A549 (cell line): ENCODE results near the gene DHX34. TPM values are rescaled to one million over a fixed set of nuclear protein-coding genes. Genes with fewer than 3 reads are reported as not detected.

Source experiments
- ATAC-seq, 2 experiments: fragments of 200-7000 bp in 1 of 2; fragments of >200 bp in 1 of 2; cut with Nextera tagmentation in 1 of 2; cut with Tn5 transposase in 1 of 2; 3 replicates each; pipeline versions ENCODE4 v1.8.0 to v1.9.1; 2018 to 2020; ENCODE audit warnings: mild to moderate bottlenecking in 1 of 2, moderate library complexity in 1 of 2
- CTCF ChIA-PET: fragments of 300-600 bp; sonication (Branson Sonifier 250); formaldehyde crosslinking; extraction: SDS; loops from one replicate; lab custom pipeline; 2021; ENCODE audit warnings: antibody characterized with exemption, inconsistent platforms; lab: Yijun Ruan, JAX
- POLR2A ChIA-PET: fragments of 350-600 bp; formaldehyde crosslinking; extraction: SDS; loops from one replicate; lab custom pipeline; 2021; ENCODE audit warnings: antibody characterized with exemption, inconsistent platforms; lab: Yijun Ruan, JAX
- DNase-seq, 2 experiments: peaks; one replicate each; pipeline versions ENCODE4 v3.0.0 to v3.0.0-alpha.2; 2011 to 2016; ENCODE audit warnings: low read depth in 1 of 2, low spot score in 1 of 2
- FAIRE-seq: peaks from 2 replicates; lab custom pipeline; 2011; peaks lifted over from hg19 to GRCh38; lab: Jason Lieb, UNC
- H3K27ac ChIP-seq, 2 experiments: fragments of >200 bp; sonication (Bioruptor Twin); formaldehyde crosslinking; 3 replicates each; pipeline ENCODE4 v1.5.1; 2016 to 2017
- H3K4me1 ChIP-seq: fragments of >200 bp; sonication (Bioruptor Twin); formaldehyde crosslinking; 3 replicates; pipeline ENCODE4 v1.6.1; 2016
- H3K4me2 ChIP-seq: fragments of >200 bp; sonication (Bioruptor Twin); formaldehyde crosslinking; 3 replicates; pipeline ENCODE4 v1.6.1; 2016
- H3K4me3 ChIP-seq: fragments of >200 bp; sonication (Bioruptor Twin); formaldehyde crosslinking; 3 replicates; pipeline ENCODE4 v1.5.1; 2016
- H3K9me3 ChIP-seq: fragments of >200 bp; sonication (Bioruptor Twin); formaldehyde crosslinking; 3 replicates; pipeline ENCODE4 v1.6.1; 2016
- BCL3 ChIP-seq: fragments of >200 bp; sonication (Bioruptor Twin); formaldehyde crosslinking; IDR thresholded peaks from 3 replicates; pipeline ENCODE4 v1.6.1; 2016
- CBX8 ChIP-seq: fragments of 200-600 bp; sonication (generic); IDR thresholded peaks from 2 replicates; pipeline ENCODE4 v1.6.1; 2016
- CEBPB ChIP-seq, 2 experiments: fragments of >200 bp in 1 of 2; sonication (Bioruptor Twin) in 1 of 2; formaldehyde crosslinking in 1 of 2; IDR thresholded peaks; 2 replicates each; pipeline ENCODE4 v1.6.1; 2012 to 2016
- CHD4 ChIP-seq: fragments of 200-600 bp; sonication (generic); IDR thresholded peaks from 2 replicates; pipeline ENCODE4 v1.6.1; 2016; ENCODE audit warnings: antibody characterized with exemption, mild to moderate bottlenecking, borderline replicate concordance
- CTCF ChIP-seq: fragments of >200 bp; sonication (Bioruptor Twin); formaldehyde crosslinking; IDR thresholded peaks from 3 replicates; pipeline ENCODE4 v1.5.1; 2016
- FOSB ChIP-seq: fragments of 250-450 bp; sonication (Bioruptor Pico); IDR thresholded peaks from 2 replicates; pipeline ENCODE4 v1.5.0; 2020; ENCODE audit warnings: mild to moderate bottlenecking, moderate library complexity
- HDAC2 ChIP-seq: fragments of 200-600 bp; sonication (generic); IDR thresholded peaks from 2 replicates; pipeline ENCODE4 v1.6.1; 2016
- HMGXB4 ChIP-seq: fragments of 250-450 bp; sonication (Bioruptor Pico); IDR thresholded peaks from 2 replicates; pipeline ENCODE4 v1.5.0; 2021; ENCODE audit warnings: mild to moderate bottlenecking, moderate library complexity, borderline replicate concordance
- HOXB13 ChIP-seq: fragments of 250-450 bp; sonication (Bioruptor Pico); IDR thresholded peaks from 2 replicates; pipeline ENCODE4 v1.5.0; 2020; ENCODE audit warnings: low read depth, mild to moderate bottlenecking, moderate library complexity
- JUN ChIP-seq, 2 experiments: fragments of >200 bp; sonication (Bioruptor Twin); formaldehyde crosslinking; IDR thresholded peaks; 2 replicates in 1 of 2; 3 replicates in 1 of 2; pipeline ENCODE4 v1.6.1; 2016 to 2017
- JUNB ChIP-seq: fragments of >200 bp; sonication (Bioruptor Twin); formaldehyde crosslinking; IDR thresholded peaks from 2 replicates; pipeline ENCODE4 v1.6.1; 2016
- KDM5A ChIP-seq: fragments of 200-600 bp; sonication (generic); IDR thresholded peaks from 2 replicates; pipeline ENCODE4 v1.6.1; 2016; ENCODE audit warnings: antibody characterized with exemption, mild to moderate bottlenecking
- MAFK ChIP-seq: fragments of 450-650 bp; IDR thresholded peaks from 2 replicates; pipeline ENCODE4 v1.6.1; 2014; ENCODE audit not compliant: partially characterized antibody
- MAX ChIP-seq: IDR thresholded peaks from 2 replicates; pipeline ENCODE4 v1.6.1; 2012
- MAZ ChIP-seq: fragments of 150-350 bp; IDR thresholded peaks from 2 replicates; pipeline ENCODE4 v1.6.1; 2014; ENCODE audit warnings: antibody characterized with exemption, low read depth, low read length, borderline replicate concordance
- PHF8 ChIP-seq: fragments of 200-600 bp; sonication (generic); IDR thresholded peaks from 2 replicates; pipeline ENCODE4 v1.6.1; 2016; ENCODE audit warnings: low read depth, mild to moderate bottlenecking, antibody characterized with exemption, moderate library complexity, borderline replicate concordance
- POLR2AphosphoS2 ChIP-seq: conservative IDR thresholded peaks from 2 replicates; pipeline ENCODE4 v1.6.1; 2012; ENCODE audit warnings: low read length, improper control_type of control experiment, inconsistent platforms
- REST ChIP-seq: fragments of 200-600 bp; sonication (generic); IDR thresholded peaks from 2 replicates; pipeline ENCODE4 v1.6.1; 2016; ENCODE audit warnings: antibody characterized with exemption, mild to moderate bottlenecking, moderate library complexity
- TP53 ChIP-seq: fragments of 250-450 bp; sonication (Bioruptor Pico); IDR thresholded peaks from 2 replicates; pipeline ENCODE4 v1.5.0; 2021; ENCODE audit warnings: mild to moderate bottlenecking, moderate library complexity
- ZSCAN20 ChIP-seq: fragments of 250-450 bp; sonication (Bioruptor Pico); IDR thresholded peaks from 2 replicates; pipeline ENCODE4 v1.8.0; 2022; ENCODE audit warnings: mild to moderate bottlenecking, moderate library complexity
- WGBS: methylation state at CpG from one replicate; pipeline ENCODE4 v1.1.6; 2017; ENCODE audit errors: missing lambda C conversion rate; 5-methylcytosine and 5-hydroxymethylcytosine counted together
- polyA plus RNA-seq, 4 experiments: library from polyadenylated mRNA; depleted of rRNA in 3 of 4; stranded (reverse); fragments of >200 nt; fragmentation: RNase III in 1 of 4; extraction: RNeasy Plus Mini Kit Qiagen cat#74134 plus additional on column Dnase treatment in 1 of 4; gene quantifications; 2 replicates in 3 of 4; 3 replicates in 1 of 4; pipeline ENCODE4 v1.2.3, GENCODE V29; 2011 to 2017

Gene DHX34
- polyA plus RNA-seq, 2 of the 4 experiments (the other 2 are of a cell fraction) = 12.4 to 24.5 TPM

- CTCF ChIA-PET = interaction anchor here (0.6 to 4.7 kb wide), 7 partner anchors 11 to 326 kb away, joined by 3 to 54 read pairs (median 4); partner anchors contain the start of gene DHX34
- FAIRE-seq (no peak), ATAC-seq (peak in 1 of 2 experiments; percentile 9; a peak in 2 of 6 replicates), DNase-seq (no peak)
- Histone ChIP-seq H3K4me1 (peaks cover 45% of the 10 kb centered on the region), H3K27ac (no peak overlapping the region), H3K4me2 (peak overlapping the region; percentile 98), H3K9me3 (no peaks in the 10 kb centered on the region), H3K4me3 (no peak overlapping the region)
- WGBS = 60% methylated on average over 18 of the region's 18 CpGs
- POLR2A ChIA-PET = no interaction called here
- TF ChIP-seq MAZ (no peak), REST (peak; percentile 19; the same call in 1 of the 2 replicates), MAX (peak; percentile 22; the same call in 1 of the 2 replicates)
Observed at GRCh38 chr19:47417107-47417745, 68.1 kb downstream of the DHX34 start.

GRCh38 chr19:47417746-47418691 is 68.9 kb downstream of the DHX34 start:
- no peaks in the 10 kb centered on the region for H3K9me3 ChIP-seq
- FAIRE-seq (peak; percentile 59), ATAC-seq (no peak), DNase-seq (no peak)
- WGBS = 69% methylated on average over 34 of the region's 34 CpGs
- no peak for TF ChIP-seq JUN (IDR thresholded peaks at IDR 0.05)
- 0 out of 2 replicates have a peak, but pooled peaks have one; percentile 5 for TF ChIP-seq MAX
- peak overlapping the region; percentile 87 to 93; a peak in 5 of 6 replicates for H3K27ac ChIP-seq
- H3K4me2 ChIP-seq = peak overlapping the region; percentile 98
- ChIA-PET CTCF (interaction anchor here (0.6 to 4.7 kb wide), 8 partner anchors 10 to 325 kb away, joined by 3 to 54 read pairs (median 5); partner anchors contain the start of gene DHX34), POLR2A (no interaction called here)
- H3K4me1 ChIP-seq = peaks cover 46% of the 10 kb centered on the region
- H3K4me3 ChIP-seq = peak overlapping the region; percentile 75

GRCh38 chr19:47418692-47419029 is 69.5 kb downstream of the DHX34 start:
- H3K4me3 ChIP-seq = peak overlapping the region; percentile 75
- ChIA-PET POLR2A (interaction anchor here (0.6 kb wide), 1 partner anchor 142 kb away, joined by 4 read pairs; no protein-coding TSS in a partner anchor), CTCF (interaction anchor here (1.2 to 1.8 kb wide), 2 partner anchors 9 to 70 kb away, joined by 4 to 6 read pairs; partner anchors contain the start of gene DHX34)
- peak overlapping the region; percentile 87 to 93 for H3K27ac ChIP-seq
- no peaks in the 10 kb centered on the region for H3K9me3 ChIP-seq
- FAIRE-seq (no peak), DNase-seq (no peak), ATAC-seq (peak in 1 of 2 experiments; percentile 1; a peak in 2 of 6 replicates)
- H3K4me1 ChIP-seq = peaks cover 46% of the 10 kb centered on the region
- WGBS = 8% methylated on average over 6 of the region's 9 CpGs
- H3K4me2 ChIP-seq = peak overlapping the region; percentile 98
- TF ChIP-seq ZSCAN20 (CRISPR knock-in tag) = no peak
- TF ChIP-seq HOXB13 = no peak
- TF ChIP-seq HDAC2 = no peak
- no peak for TF ChIP-seq CTCF
- no peak for TF ChIP-seq POLR2AphosphoS2
- no peak for TF ChIP-seq MAX
- TF ChIP-seq TP53 (CRISPR knock-in tag) = no peak
- no peak for TF ChIP-seq CHD4
- no peak for TF ChIP-seq CEBPB (IDR thresholded peaks at IDR 0.05)
- TF ChIP-seq KDM5A = no peak
- TF ChIP-seq HMGXB4 (CRISPR knock-in tag) = no peak
- no peak for TF ChIP-seq BCL3
- no peak for TF ChIP-seq FOSB (CRISPR knock-in tag)
- TF ChIP-seq MAFK = no peak
- no peak for TF ChIP-seq PHF8
- no peak for TF ChIP-seq JUNB
- TF ChIP-seq CBX8 = no peak
